AG04449 (cell line): Measurements from ENCODE around the gene C19orf25.

Experiments
- CTCF ChIA-PET: fragments of 350-600 bp; formaldehyde crosslinking; extraction: SDS; loops from one replicate; lab custom pipeline; 2021; ENCODE audit warnings: antibody characterized with exemption; lab: Yijun Ruan, JAX
- POLR2A ChIA-PET: fragments of 400-600, 350-600 bp; formaldehyde crosslinking; extraction: SDS; loops from one replicate; lab custom pipeline; 2020; ENCODE audit warnings: antibody characterized with exemption, inconsistent platforms; lab: Yijun Ruan, JAX
- DNase-seq: peaks from one replicate; pipeline ENCODE4 v3.0.0-alpha.2; 2010; ENCODE audit warnings: low read depth, low spot score
- H3K4me3 ChIP-seq: 2 replicates; pipeline ENCODE4 v1.5.1; 2011; ENCODE audit warnings: low read depth, mild to moderate bottlenecking, control low read depth, low read length
- CTCF ChIP-seq: IDR thresholded peaks from one replicate; pipeline ENCODE4 v1.5.1; 2011; ENCODE audit warnings: mild to moderate bottlenecking, moderate library complexity, low read length, control low read depth, inconsistent platforms; ENCODE audit not compliant: insufficient read depth; ENCODE audit errors: missing control alignments

Gene C19orf25

GRCh38 chr19:1508507-1508856, 29.5 kb upstream of the C19orf25 start:
- ChIA-PET CTCF (interaction anchor here (1.1 kb wide), 2 partner anchors 10 to 38 kb away, joined by 3 read pairs; no protein-coding TSS in a partner anchor), POLR2A (interaction anchor here (0.6 to 1.0 kb wide), 2 partner anchors 9 to 1440 kb away, joined by 3 to 5 read pairs; no protein-coding TSS in a partner anchor)
- DNase-seq = no peak
- no peak for TF ChIP-seq CTCF
- peak overlapping the region; percentile 48 for H3K4me3 ChIP-seq

GRCh38 chr19:1507763-1508506, 28.9 kb upstream of the C19orf25 start:
- CTCF ChIA-PET = interaction anchor here (1.1 kb wide), 1 partner anchor 38 kb away, joined by 3 read pairs; no protein-coding TSS in a partner anchor
- POLR2A ChIA-PET = interaction anchor here (0.6 to 1.0 kb wide), 2 partner anchors 9 to 1441 kb away, joined by 3 to 5 read pairs; no protein-coding TSS in a partner anchor
- peak; percentile 77 for DNase-seq
- no peak for TF ChIP-seq CTCF
- peak overlapping the region; percentile 70 for H3K4me3 ChIP-seq

- CTCF ChIA-PET = no interaction called here
- TF ChIP-seq CTCF = no peak
- POLR2A ChIA-PET = no interaction called here
- peak overlapping the region; percentile 29 for H3K4me3 ChIP-seq
- DNase-seq = no peak
Observed at GRCh38 chr19:1507192-1507660, 28.2 kb upstream of the C19orf25 start.

- ChIA-PET CTCF (interaction anchor here (1.3 kb wide), 1 partner anchor 12 kb away, joined by 3 read pairs; no protein-coding TSS in a partner anchor), POLR2A (no interaction called here)
- H3K4me3 ChIP-seq = no peak overlapping the region
- no peak for DNase-seq
- no peak for TF ChIP-seq CTCF
Observed at GRCh38 chr19:1505991-1506881, 27.2 kb upstream of the C19orf25 start.

- DNase-seq = no peak
- TF ChIP-seq CTCF = no peak
- POLR2A ChIA-PET = no interaction called here
- no peak overlapping the region for H3K4me3 ChIP-seq
- CTCF ChIA-PET = interaction anchor here (0.6 kb wide), 1 partner anchor 63 kb away, joined by 3 read pairs; no protein-coding TSS in a partner anchor
Observed at GRCh38 chr19:1505012-1505411, 26.0 kb upstream of the C19orf25 start.
